Measurements from ENCODE around the gene TASP1.

DNA sequence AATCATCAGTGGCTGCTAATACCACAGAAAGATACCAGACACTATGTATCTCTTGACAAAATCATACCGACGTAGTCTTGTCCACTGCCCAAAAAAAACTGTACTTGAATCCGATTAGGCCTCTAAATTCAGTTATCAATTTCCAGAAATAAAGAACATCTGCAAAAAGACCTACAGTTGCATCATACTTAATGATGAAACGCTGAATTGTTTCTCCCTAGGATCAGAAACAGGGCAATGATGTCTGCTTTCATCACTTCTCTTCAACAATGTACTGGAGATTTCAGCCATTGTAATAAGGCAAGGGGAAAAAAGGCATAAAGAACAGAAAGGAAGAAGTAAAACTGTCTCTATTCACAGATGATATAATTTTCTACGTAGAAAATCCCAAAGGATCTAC, 152.0 kb downstream of the TASP1 start:
- TF ChIP-seq ZNF274 (IDR thresholded peaks at IDR 0.05; ENCODE audit: low read depth, low read length) (no peak), YY1 (IDR thresholded peaks at IDR 0.05; ENCODE audit: insufficient read depth, insufficient read length) (no peak)

Data from NT2/D1 (cell line).